ENCODE results near the gene RFTN1.

- no peak for TF ChIP-seq CTCF (IDR thresholded peaks at IDR 0.05)
- no peak for TF ChIP-seq POLR2A (IDR thresholded peaks at IDR 0.05)
Observed at GRCh38 chr3:16547561-16548357, 34.3 kb upstream of the RFTN1 start.
